SK-N-MC (cell line): ENCODE results near the gene RIC3.

Experiments
- DNase-seq: peaks from one replicate; pipeline ENCODE4 v3.0.0-alpha.2; 2011; ENCODE audit warnings: low read depth, low spot score
- H3K27ac ChIP-seq: fragments of 200-600 bp; sonication (generic); 2 replicates; pipeline ENCODE4 v1.5.1; 2016; ENCODE audit warnings: mixed run types
- H3K36me3 ChIP-seq: fragments of 200-600 bp; sonication (generic); 2 replicates; pipeline ENCODE4 v1.6.1; 2017; ENCODE audit warnings: antibody characterized with exemption, low read length, mixed read lengths; ENCODE audit not compliant: insufficient read depth
- H3K4me3 ChIP-seq: fragments of 200-600 bp; sonication (generic); 2 replicates; pipeline ENCODE4 v1.5.1; 2016
- H3K9ac ChIP-seq: fragments of 200-600 bp; sonication (generic); 2 replicates; pipeline ENCODE4 v1.8.0; 2017; ENCODE audit warnings: mixed run types, mixed read lengths; ENCODE audit not compliant: insufficient read length
- H3K9me3 ChIP-seq: fragments of 200-600 bp; sonication (generic); 2 replicates; pipeline ENCODE4 v1.6.1; 2017; ENCODE audit warnings: low read depth, mild to moderate bottlenecking, antibody characterized with exemption, low read length, moderate library complexity, mixed read lengths
- EZH2 ChIP-seq: fragments of 200-600 bp; sonication (generic); IDR thresholded peaks from one replicate; pipeline ENCODE4 v1.6.1; 2017; ENCODE audit warnings: antibody characterized with exemption
- FOXP2 ChIP-seq: optimal IDR thresholded peaks from 2 replicates; pipeline ENCODE3; 2011; ENCODE audit warnings: mild to moderate bottlenecking, moderate library complexity; ENCODE audit not compliant: insufficient read depth; ENCODE audit errors: extremely low read length, control extremely low read depth
- POLR2AphosphoS5 ChIP-seq: IDR thresholded peaks from 2 replicates; pipeline ENCODE4 v1.6.1; 2012; ENCODE audit warnings: mild to moderate bottlenecking, low read depth, low read length, borderline replicate concordance

Gene RIC3

DNA sequence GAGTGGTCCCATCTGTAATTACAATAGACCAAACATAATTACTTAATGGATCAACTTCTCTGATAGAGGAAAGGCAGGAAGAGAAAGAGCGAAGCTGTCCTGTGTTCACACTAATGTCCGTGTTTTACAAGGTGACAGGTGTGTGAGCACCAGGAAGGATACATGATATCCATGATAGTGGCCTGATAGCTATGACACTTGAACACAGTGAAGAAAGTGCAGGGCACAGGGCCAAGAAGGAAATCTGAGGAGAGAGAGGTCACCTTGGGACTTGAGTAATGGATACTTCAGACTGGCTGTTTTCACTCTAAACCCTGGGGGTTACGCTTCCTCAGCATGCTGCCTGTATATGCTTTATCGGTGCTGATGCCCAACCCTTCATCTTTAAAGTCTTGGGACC lies 58.4 kb downstream of the RIC3 start:
- Histone ChIP-seq H3K9me3 (no peaks in the 10 kb centered on the region), H3K9ac (no peak overlapping the region), H3K4me3 (no peak overlapping the region), H3K36me3 (no peaks in the 10 kb centered on the region), H3K27ac (no peak overlapping the region)
- DNase-seq, result no peak
- no peak for TF ChIP-seq POLR2AphosphoS5

DNA sequence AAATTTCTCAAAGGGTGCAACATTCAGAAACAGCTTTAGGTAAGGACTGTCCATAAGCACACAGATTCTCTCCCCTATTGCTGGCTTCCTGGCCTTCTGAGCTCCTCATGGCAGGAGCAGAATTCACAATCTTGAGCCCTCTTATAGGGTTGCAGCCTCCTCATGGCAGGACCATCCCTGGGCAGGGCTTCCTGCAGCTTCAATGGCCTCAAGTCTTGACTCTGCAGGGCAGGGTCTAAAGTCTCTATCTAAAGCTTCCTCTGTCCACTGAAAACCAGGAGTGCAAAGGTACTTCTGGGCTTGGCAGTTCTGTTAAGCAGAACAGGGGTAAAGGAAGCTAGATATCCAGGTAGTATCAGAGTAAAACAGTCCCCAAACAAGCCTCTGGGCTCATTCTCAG lies 59.1 kb downstream of the RIC3 start:
- Histone ChIP-seq H3K27ac (no peak overlapping the region), H3K36me3 (no peaks in the 10 kb centered on the region), H3K9ac (no peak overlapping the region), H3K4me3 (no peak overlapping the region), H3K9me3 (no peaks in the 10 kb centered on the region)
- no peak for DNase-seq
- TF ChIP-seq FOXP2, result no peak
- TF ChIP-seq EZH2, result no peak
- TF ChIP-seq POLR2AphosphoS5, result no peak

DNA sequence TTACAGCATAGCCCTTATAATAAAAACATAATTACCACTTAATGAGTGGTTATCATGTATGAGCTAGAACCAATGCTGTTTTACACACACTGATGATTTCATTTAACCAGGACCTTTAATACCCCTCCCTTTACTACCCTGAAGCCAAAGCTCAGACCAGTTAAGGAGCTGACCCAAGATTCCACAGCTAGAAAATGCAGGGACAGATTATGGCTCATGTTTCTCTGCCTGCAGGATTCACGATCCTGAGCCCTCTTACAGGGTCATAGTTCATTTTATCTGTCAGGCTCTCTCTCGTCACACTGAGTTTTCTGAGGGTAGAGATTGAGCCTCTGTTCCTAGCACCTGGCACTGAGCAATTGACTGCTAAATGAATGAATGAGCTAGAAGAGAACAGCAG lies 60.4 kb downstream of the RIC3 start:
- no peak overlapping the region for H3K27ac ChIP-seq
- H3K4me3 ChIP-seq, result no peak overlapping the region
- no peaks in the 10 kb centered on the region for H3K9me3 ChIP-seq
- DNase-seq, result no peak
- no peak overlapping the region for H3K9ac ChIP-seq
- no peaks in the 10 kb centered on the region; the same call in 1 of the 2 replicates for H3K36me3 ChIP-seq
- TF ChIP-seq EZH2 (no peak), POLR2AphosphoS5 (no peak), FOXP2 (no peak)

DNA sequence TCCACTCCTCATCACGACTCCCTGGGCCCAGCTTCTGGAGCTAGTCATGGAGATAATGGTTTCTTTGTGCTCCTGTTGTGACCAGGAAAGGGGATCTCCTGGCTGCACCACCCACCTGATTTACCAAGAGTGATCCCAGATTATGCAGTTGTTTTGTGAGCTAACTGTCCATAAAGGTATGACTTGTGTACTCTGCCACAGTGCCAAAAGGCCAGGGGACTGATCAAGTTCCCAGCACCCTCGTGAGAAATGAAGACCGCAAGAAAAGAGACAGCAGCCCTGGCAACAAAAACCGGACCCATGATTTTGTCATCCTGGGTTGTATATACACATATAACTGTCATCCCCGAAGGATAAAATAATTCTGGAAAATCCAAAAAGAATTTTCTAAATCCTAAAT lies 61.2 kb downstream of the RIC3 start:
- H3K9me3 ChIP-seq, result no peaks in the 10 kb centered on the region
- no peak overlapping the region for H3K4me3 ChIP-seq
- no peak for DNase-seq
- H3K9ac ChIP-seq, result no peak overlapping the region
- H3K27ac ChIP-seq, result no peak overlapping the region
- no peaks in the 10 kb centered on the region; the same call in 1 of the 2 replicates for H3K36me3 ChIP-seq
- TF ChIP-seq FOXP2 (no peak), EZH2 (no peak), POLR2AphosphoS5 (no peak)

DNA sequence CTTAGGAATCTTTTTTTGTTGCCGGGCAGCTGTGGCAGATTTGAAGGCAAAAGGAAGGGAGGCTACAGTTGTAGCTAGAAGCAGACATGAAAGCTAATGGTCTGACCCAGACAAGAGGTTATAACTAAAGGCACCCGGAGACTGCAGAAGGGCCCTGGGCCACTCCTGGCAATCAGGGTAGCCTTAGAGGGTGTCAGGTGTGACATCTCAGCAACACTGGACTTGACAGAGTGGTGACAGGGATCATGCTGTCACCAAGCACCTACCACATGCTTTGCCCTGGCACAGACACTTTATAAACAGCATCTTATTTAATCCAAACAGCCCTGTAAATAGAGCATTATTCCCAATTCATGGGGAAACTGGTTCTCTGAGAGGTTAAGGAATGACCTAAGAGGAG lies 62.1 kb downstream of the RIC3 start:
- no peak overlapping the region for H3K27ac ChIP-seq
- DNase-seq, result no peak
- TF ChIP-seq EZH2, result no peak
- no peak for TF ChIP-seq POLR2AphosphoS5
- TF ChIP-seq FOXP2, result no peak
- H3K4me3 ChIP-seq, result no peak overlapping the region
- no peaks in the 10 kb centered on the region; the same call in 1 of the 2 replicates for H3K36me3 ChIP-seq
- H3K9ac ChIP-seq, result no peak overlapping the region
- H3K9me3 ChIP-seq, result no peaks in the 10 kb centered on the region

DNA sequence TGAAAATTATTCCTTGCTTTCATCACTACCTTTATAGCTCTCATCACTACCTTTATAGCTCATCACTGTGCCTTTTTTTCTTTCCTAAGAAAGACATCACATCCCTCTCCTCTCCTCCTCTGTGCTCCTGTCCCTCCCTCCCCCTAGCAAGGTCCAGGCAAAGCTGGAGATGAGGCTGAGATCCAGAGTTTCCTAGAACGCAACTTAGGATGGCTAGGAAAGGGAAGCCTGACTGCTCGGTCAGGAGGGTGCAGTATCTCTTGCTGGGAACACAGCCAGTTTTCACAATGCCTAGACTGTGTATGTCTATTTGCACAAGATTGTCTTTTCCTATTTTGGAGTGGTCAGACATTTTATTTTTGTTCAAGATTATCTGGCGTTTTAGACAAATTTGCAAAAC lies 63.2 kb downstream of the RIC3 start:
- H3K9me3 ChIP-seq, result no peaks in the 10 kb centered on the region
- H3K36me3 ChIP-seq, result peaks cover 9% of the 10 kb centered on the region; the same call in 1 of the 2 replicates
- H3K9ac ChIP-seq, result no peak overlapping the region
- no peak overlapping the region for H3K4me3 ChIP-seq
- TF ChIP-seq FOXP2, result no peak
- TF ChIP-seq EZH2, result no peak
- TF ChIP-seq POLR2AphosphoS5, result no peak
- no peak for DNase-seq
- no peak overlapping the region for H3K27ac ChIP-seq

DNA sequence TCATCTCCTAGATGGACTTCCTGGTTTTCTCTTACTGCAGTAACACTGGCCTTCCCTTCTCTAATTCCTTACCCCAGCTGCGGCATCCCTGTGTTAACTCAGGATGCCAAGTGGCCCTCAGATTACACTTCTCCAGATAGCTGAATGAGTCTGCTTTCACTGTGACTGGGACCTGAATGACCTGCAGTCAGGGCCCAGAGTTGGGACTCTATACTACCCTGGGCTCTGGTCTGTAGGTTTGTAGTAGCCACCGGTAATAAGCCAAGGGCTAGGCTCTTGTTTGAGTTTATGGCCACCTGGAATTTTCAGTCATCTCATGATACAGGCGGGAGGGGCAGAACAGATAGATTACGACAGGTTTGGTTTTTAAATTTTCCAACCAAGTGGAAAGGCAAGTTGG lies 63.7 kb downstream of the RIC3 start:
- Histone ChIP-seq H3K27ac (no peak overlapping the region), H3K4me3 (no peak overlapping the region), H3K36me3 (peaks cover 13% of the 10 kb centered on the region; the same call in 1 of the 2 replicates), H3K9ac (no peak overlapping the region), H3K9me3 (no peaks in the 10 kb centered on the region)
- DNase-seq, result no peak
- TF ChIP-seq POLR2AphosphoS5, result no peak
- TF ChIP-seq EZH2, result no peak
- TF ChIP-seq FOXP2, result no peak

DNA sequence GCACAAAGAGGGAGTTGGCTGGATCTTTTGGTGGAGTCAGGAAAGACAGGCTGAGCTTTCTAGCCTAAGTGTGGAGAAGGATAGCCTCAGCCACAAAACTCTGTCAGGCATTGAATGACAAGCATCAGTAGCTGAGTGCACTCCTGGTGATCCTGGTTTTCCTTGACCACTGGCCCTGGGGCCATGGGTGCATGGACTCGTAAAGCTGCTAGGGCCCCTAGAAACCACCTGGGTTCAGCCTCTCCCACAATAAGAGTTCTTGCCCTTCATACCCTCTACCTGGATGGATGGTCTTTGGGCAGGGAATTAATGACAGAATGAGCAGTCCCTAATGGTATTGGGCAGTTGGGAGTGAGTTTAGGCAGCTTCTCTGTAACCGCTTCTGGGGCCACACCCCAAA lies 64.9 kb downstream of the RIC3 start:
- H3K9ac ChIP-seq, result no peak overlapping the region
- no peaks in the 10 kb centered on the region for H3K9me3 ChIP-seq
- no peak overlapping the region for H3K27ac ChIP-seq
- H3K4me3 ChIP-seq, result no peak overlapping the region
- no peak for DNase-seq
- H3K36me3 ChIP-seq, result peaks cover 23% of the 10 kb centered on the region; the same call in 1 of the 2 replicates
- TF ChIP-seq FOXP2 (no peak), POLR2AphosphoS5 (no peak), EZH2 (no peak)

DNA sequence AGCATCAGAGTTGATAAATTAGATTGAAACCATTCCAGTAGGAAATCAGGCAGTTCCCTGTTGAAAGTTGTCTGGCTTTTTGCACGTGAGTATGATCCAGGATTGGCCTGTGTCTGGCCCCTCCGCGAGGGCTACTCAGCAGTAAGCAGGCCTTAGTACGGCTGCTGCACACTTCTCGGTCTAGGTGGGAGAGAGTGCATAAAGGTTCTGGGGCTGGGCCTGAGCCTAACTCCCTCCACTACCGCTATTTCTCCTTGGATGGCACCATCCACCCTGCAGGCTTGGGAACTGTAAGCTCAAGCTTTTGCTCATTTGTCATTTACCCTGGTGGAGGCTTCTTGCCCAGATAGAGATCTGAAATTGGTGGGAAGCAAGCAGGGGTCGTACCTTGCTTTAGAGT lies 65.9 kb downstream of the RIC3 start:
- Histone ChIP-seq H3K9ac (no peak overlapping the region), H3K27ac (no peak overlapping the region), H3K9me3 (no peaks in the 10 kb centered on the region), H3K36me3 (peaks cover 27% of the 10 kb centered on the region; the same call in 1 of the 2 replicates), H3K4me3 (no peak overlapping the region)
- DNase-seq, result no peak
- TF ChIP-seq EZH2 (no peak), FOXP2 (no peak), POLR2AphosphoS5 (no peak)
